ENCODE measurements around the gene A3GALT2.

Gene A3GALT2

DNA sequence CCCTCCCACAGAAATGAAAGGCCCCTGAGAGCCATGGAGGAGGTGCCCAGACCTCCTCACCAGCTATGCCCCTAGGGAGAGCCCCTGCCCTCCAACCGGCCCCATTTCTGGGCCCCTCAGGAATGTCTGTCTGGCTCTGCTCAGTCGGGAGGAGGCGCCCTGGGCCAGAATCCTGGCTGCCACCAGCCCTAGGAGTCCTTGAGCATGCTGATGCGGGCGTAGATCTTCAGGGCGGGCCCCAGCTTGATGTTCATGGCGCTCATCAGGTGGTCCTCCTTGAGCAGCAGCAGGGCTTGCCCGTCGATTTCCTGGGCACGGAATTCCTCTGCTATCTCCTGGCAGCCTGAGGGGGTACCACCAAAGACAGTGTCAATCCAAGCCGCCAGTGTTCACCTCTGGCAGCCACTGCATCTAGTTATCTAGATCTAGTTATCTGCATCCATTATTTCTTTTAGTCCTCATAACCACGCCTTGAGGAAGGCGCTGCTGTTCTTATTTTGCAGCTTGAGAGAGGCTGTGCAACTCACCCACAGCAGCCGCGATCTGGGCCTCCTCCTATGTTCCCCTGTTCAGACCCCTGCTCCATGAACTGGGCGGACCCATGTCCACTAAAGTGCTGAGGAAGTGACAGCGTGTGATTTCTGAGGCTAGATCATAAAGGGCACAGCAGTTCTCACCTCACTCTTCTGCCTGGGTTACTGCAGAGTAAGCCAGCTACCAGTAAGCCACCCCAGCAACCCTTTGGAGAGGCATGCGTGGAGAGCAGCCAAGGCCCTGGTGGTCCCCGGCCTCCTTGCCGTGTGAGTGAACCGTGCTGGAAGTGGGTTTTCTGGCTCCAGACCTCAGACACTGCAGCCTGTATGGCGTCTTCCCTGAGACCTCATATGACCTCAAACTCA is 4.0 kb upstream of the A3GALT2 start:
- H3K4me1 ChIP-seq (ENCODE audit: control insufficient read depth in 1 of 2, insufficient read depth in 2 of 2, low read length in 2 of 2), result peaks cover 0 to 5% of the 10 kb centered on the region in 2 donors
- no peak overlapping the region for H3K4me3 ChIP-seq (ENCODE audit: low read depth in 1 of 2, low read length in 2 of 2)
- peaks cover 57 to 75% of the 10 kb centered on the region in 2 donors for H3K36me3 ChIP-seq (ENCODE audit: control insufficient read depth in 1 of 2, insufficient read depth in 2 of 2, low read length in 2 of 2)
- H3K9me3 ChIP-seq (ENCODE audit: control insufficient read depth in 1 of 2, low read length in 2 of 2), result no peaks in the 10 kb centered on the region
- H3K9ac ChIP-seq (ENCODE audit: low read depth in 1 of 2, low read length in 2 of 2), result no peak overlapping the region
- no peaks in the 10 kb centered on the region for H3K27me3 ChIP-seq (ENCODE audit: control insufficient read depth in 1 of 2, insufficient read depth in 2 of 2, low read length in 2 of 2)
- no peak overlapping the region for H3K27ac ChIP-seq (ENCODE audit: low read depth, low read length)

DNA sequence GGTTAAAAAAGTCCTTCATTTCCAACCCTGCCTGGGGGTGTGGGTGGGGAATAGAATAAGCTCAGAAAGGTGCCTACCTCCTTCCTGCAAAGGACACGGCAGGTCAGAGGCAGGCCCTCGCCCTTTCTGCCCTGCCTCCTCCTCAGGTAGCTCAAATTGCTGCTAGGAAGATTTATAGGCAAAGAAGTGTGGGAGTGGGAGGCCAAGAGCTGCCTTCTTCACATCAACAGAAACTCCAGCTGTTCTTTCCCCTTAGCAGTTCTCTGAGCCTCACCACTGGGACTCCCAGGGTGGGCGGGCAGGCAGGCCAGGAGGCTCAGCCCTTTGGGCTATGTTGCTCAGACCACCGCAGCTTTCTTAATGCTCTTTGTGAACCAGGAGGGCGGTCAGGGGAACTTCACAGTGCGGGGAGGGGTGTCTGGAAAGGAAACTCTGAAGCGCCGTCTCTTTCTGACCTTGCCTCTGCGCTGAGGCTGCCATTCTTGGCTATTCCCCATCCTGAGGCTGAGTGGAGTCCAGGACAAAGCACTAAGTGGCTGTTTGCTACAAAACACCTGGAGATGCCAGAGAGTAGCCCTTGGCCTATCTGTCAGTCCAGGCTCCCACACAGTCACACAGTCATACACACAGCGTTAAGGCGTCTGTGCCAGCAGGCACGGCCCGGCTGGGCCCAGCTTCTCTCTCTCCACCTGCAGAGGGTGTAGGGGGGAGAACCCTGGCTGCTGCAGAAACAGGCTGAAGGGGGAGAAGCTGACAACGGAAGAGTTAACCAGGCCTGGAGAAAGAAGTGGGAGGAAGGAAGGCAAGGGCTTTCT is 3.0 kb upstream of the A3GALT2 start:
- H3K4me1 ChIP-seq (ENCODE audit: control insufficient read depth in 1 of 2, insufficient read depth in 2 of 2, low read length in 2 of 2), result peaks cover 0 to 5% of the 10 kb centered on the region in 2 donors
- no peak overlapping the region for H3K4me3 ChIP-seq (ENCODE audit: low read depth in 1 of 2, low read length in 2 of 2)
- H3K9ac ChIP-seq (ENCODE audit: low read depth in 1 of 2, low read length in 2 of 2), result no peak overlapping the region
- no peaks in the 10 kb centered on the region for H3K9me3 ChIP-seq (ENCODE audit: control insufficient read depth in 1 of 2, low read length in 2 of 2)
- H3K27me3 ChIP-seq (ENCODE audit: control insufficient read depth in 1 of 2, insufficient read depth in 2 of 2, low read length in 2 of 2), result no peaks in the 10 kb centered on the region
- H3K36me3 ChIP-seq (ENCODE audit: control insufficient read depth in 1 of 2, insufficient read depth in 2 of 2, low read length in 2 of 2), result peaks cover 47 to 64% of the 10 kb centered on the region in 2 donors
- no peak overlapping the region for H3K27ac ChIP-seq (ENCODE audit: low read depth, low read length)

DNA sequence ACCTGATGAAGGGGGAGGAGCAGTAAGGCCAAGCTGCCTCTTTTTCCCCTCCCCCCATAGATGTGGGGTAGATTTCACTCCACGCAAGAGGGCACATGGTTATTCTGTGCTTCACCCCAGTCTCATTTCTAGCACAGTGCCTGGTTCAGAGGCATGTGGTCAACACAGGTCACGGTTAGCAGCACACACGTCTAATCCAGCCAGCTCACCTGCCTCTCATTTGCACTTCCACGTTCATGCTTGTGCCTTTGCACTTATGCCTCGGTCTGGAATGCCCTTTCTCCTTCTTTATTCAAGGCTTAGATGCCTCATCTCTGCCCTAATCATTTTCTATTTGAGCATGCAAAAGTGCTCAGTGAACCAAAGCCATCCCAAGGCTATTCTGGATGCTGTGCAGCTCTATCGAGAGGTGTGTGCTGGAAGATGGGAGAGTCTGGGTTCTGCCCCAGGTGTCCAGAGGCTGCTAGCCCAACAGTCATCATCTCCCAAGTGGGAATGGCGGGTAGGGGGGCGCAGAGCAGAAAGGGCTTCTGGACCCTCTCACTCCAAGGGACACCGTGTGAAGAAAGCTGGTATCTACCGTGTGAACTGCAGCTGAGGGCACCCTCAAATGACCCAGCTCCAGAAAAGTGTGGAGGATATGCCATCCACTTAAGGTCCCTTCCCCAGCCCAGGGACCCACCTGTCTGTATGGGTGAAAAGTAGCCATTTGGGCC is 2.1 kb upstream of the A3GALT2 start:
- H3K4me3 ChIP-seq (ENCODE audit: low read depth in 1 of 2, low read length in 2 of 2), result no peak overlapping the region
- H3K36me3 ChIP-seq (ENCODE audit: control insufficient read depth in 1 of 2, insufficient read depth in 2 of 2, low read length in 2 of 2), result peaks cover 40 to 56% of the 10 kb centered on the region in 2 donors
- no peaks in the 10 kb centered on the region for H3K9me3 ChIP-seq (ENCODE audit: control insufficient read depth in 1 of 2, low read length in 2 of 2)
- no peaks in the 10 kb centered on the region for H3K27me3 ChIP-seq (ENCODE audit: control insufficient read depth in 1 of 2, insufficient read depth in 2 of 2, low read length in 2 of 2)
- H3K4me1 ChIP-seq (ENCODE audit: control insufficient read depth in 1 of 2, insufficient read depth in 2 of 2, low read length in 2 of 2), result peaks cover 0 to 4% of the 10 kb centered on the region in 2 donors
- H3K27ac ChIP-seq (ENCODE audit: low read depth, low read length), result no peak overlapping the region
- H3K9ac ChIP-seq (ENCODE audit: low read depth in 1 of 2, low read length in 2 of 2), result no peak overlapping the region

DNA sequence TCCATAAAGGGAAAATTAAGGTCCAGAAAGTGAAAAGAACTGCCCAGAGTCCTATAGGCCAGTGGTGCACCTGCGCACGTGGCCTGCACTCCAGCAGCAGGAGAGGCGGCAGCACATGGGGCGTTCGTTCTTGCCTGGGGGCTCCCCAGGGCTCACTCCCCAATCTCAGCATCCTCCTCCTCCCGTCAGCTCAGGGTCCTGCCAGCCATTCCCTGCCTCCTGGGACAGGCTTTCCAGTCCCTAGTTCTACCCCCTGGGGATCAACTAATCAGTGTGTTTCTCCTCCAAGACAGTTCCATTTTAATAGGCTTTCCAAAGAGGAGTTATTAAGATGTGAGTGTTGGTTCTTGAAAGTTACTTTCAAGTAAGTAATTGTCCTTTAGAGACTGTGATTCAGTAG is 1.2 kb upstream of the A3GALT2 start:
- Histone ChIP-seq H3K36me3 (ENCODE audit: control insufficient read depth in 1 of 2, insufficient read depth in 2 of 2, low read length in 2 of 2) (peaks cover 34 to 46% of the 10 kb centered on the region in 2 donors), H3K9ac (ENCODE audit: low read depth in 1 of 2, low read length in 2 of 2) (no peak overlapping the region), H3K27ac (ENCODE audit: low read depth, low read length) (no peak overlapping the region)

DNA sequence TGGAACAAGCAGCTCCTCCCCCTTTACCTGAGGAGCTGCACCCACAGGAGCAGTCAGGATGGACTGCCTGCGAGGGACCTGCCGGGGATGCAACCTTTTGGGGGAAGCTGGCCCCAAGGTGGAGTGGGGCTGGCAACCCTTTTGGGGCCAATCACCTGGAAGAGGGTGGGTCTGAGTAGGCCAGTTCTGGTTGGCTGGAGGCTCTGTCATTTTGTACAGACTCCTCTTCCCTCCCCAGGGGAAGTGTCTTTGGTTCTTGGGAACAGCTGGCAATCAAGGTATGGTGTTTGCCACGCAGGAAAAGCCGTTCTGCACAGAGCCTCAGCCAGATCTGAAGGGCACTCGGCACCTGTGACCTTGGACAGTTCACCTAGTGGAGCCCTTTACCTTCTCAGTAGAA is 280 bp upstream of the A3GALT2 start:
- no peaks in the 10 kb centered on the region for H3K9me3 ChIP-seq (ENCODE audit: control insufficient read depth in 1 of 2, low read length in 2 of 2)
- H3K9ac ChIP-seq (ENCODE audit: low read depth in 1 of 2, low read length in 2 of 2), result no peak overlapping the region
- H3K27me3 ChIP-seq (ENCODE audit: control insufficient read depth in 1 of 2, insufficient read depth in 2 of 2, low read length in 2 of 2), result no peaks in the 10 kb centered on the region
- no peaks in the 10 kb centered on the region for H3K4me1 ChIP-seq (ENCODE audit: control insufficient read depth in 1 of 2, insufficient read depth in 2 of 2, low read length in 2 of 2)
- peaks cover 31 to 37% of the 10 kb centered on the region in 2 donors for H3K36me3 ChIP-seq (ENCODE audit: control insufficient read depth in 1 of 2, insufficient read depth in 2 of 2, low read length in 2 of 2)
- no peak overlapping the region for H3K4me3 ChIP-seq (ENCODE audit: low read depth in 1 of 2, low read length in 2 of 2)
- H3K27ac ChIP-seq (ENCODE audit: low read depth, low read length), result no peak overlapping the region

More for the DNA sequence above, 1.2 kb upstream of the A3GALT2 start:
- Histone ChIP-seq H3K9me3 (ENCODE audit: control insufficient read depth in 1 of 2, low read length in 2 of 2) (no peaks in the 10 kb centered on the region), H3K27me3 (ENCODE audit: control insufficient read depth in 1 of 2, insufficient read depth in 2 of 2, low read length in 2 of 2) (no peaks in the 10 kb centered on the region), H3K4me1 (ENCODE audit: control insufficient read depth in 1 of 2, insufficient read depth in 2 of 2, low read length in 2 of 2) (no peaks in the 10 kb centered on the region), H3K4me3 (ENCODE audit: low read depth in 1 of 2, low read length in 2 of 2) (no peak overlapping the region)

DNA sequence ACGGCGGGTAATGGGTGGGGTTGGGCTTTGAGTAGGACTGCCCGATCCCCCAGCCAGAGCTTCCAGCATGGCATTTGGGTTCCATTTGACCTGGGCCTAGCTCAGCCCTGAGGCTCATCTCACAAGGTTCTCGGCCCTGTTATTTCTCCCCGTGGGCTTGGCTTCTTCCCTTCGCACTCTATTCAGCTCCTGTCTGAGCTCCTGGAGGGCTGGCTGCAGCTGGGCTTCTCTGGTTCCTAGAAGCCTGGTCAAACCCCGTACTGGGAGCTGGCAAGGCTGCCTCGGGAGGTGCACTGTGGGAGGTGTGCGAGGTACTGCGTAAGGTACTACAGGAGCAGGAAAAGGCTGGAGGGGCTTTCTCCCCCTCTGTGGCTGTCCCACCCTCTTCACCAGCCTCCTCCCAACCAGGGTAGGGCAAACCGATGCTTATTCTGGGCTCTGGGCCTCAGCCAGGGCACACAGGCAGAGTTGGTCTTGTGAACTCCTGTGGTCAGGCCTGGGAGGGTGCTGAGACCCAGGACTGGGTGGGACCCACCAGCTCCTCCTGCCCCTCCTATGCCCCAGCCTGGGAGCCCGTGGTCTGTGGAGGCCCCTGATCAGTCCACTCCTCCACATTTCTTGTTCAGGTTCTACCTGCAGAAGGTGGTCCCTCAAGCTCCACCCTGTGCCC is 814 bp downstream of the A3GALT2 start:
- no peak overlapping the region for H3K27ac ChIP-seq (ENCODE audit: low read depth, low read length)
- no peaks in the 10 kb centered on the region for H3K9me3 ChIP-seq (ENCODE audit: control insufficient read depth in 1 of 2, low read length in 2 of 2)
- no peak overlapping the region for H3K4me3 ChIP-seq (ENCODE audit: low read depth in 1 of 2, low read length in 2 of 2)
- no peaks in the 10 kb centered on the region for H3K4me1 ChIP-seq (ENCODE audit: control insufficient read depth in 1 of 2, insufficient read depth in 2 of 2, low read length in 2 of 2)
- peaks cover 22 to 26% of the 10 kb centered on the region in 2 donors for H3K36me3 ChIP-seq (ENCODE audit: control insufficient read depth in 1 of 2, insufficient read depth in 2 of 2, low read length in 2 of 2)
- H3K27me3 ChIP-seq (ENCODE audit: control insufficient read depth in 1 of 2, insufficient read depth in 2 of 2, low read length in 2 of 2), result no peaks in the 10 kb centered on the region
- no peak overlapping the region for H3K9ac ChIP-seq (ENCODE audit: low read depth in 1 of 2, low read length in 2 of 2)

DNA sequence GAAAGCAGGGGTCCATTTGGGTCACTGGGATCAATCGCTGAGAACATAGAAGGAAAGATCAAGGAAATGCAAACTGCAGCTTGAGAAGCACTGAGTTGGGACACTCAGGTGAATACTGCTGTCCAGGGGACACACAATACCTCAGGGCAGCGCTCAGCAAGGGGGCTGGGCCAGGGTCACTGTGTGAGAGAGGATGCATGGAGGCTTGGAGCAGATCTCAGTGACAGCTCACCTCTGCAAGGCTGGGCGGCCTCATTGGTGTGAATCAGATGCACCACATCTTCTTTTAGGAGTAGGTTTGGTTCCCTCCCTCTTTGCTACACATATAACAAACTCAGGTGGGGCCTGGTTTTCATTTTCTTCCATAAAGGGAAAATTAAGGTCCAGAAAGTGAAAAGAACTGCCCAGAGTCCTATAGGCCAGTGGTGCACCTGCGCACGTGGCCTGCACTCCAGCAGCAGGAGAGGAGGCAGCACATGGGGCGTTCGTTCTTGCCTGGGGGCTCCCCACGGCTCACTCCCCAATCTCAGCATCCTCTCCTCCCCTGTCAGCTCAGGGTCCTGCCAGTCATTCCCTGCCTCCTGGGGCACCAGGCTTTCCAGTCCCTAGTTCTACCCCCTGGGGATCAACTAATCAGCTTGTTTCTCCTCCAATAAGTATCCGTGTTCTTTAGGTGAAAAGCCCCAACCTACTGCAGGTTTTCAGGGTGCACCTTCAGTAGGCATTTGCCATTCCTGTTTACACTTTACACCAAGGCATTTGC is 1.5 kb downstream of the A3GALT2 start:
- no peak overlapping the region for H3K9ac ChIP-seq (ENCODE audit: low read depth in 1 of 2, low read length in 2 of 2)
- no peak overlapping the region for H3K4me3 ChIP-seq (ENCODE audit: low read depth in 1 of 2, low read length in 2 of 2)
- H3K27me3 ChIP-seq (ENCODE audit: control insufficient read depth in 1 of 2, insufficient read depth in 2 of 2, low read length in 2 of 2), result no peaks in the 10 kb centered on the region
- peaks cover 16 to 19% of the 10 kb centered on the region in 2 donors for H3K36me3 ChIP-seq (ENCODE audit: control insufficient read depth in 1 of 2, insufficient read depth in 2 of 2, low read length in 2 of 2)
- H3K27ac ChIP-seq (ENCODE audit: low read depth, low read length), result no peak overlapping the region
- H3K9me3 ChIP-seq (ENCODE audit: control insufficient read depth in 1 of 2, low read length in 2 of 2), result no peaks in the 10 kb centered on the region
- no peaks in the 10 kb centered on the region for H3K4me1 ChIP-seq (ENCODE audit: control insufficient read depth in 1 of 2, insufficient read depth in 2 of 2, low read length in 2 of 2)

DNA sequence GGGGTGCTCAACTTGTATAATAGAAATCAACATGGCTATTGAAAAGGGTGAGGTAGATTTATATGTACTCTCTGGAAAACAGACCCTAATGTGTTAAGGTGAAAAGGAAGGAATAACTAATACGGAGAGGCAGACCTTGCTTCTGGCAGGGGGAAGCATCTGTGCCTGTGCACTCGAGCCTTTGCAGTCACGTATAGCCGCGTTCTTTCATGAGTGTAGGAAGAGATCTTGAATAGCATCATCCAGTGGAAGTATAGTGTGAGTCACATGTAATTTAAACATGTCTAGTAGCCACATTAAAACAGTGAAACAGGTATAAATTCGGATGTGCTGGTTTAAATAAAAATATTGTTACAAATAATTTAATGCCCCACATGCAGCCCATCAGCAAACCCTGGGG is 3.0 kb downstream of the A3GALT2 start:
- Histone ChIP-seq H3K27me3 (ENCODE audit: control insufficient read depth in 1 of 2, insufficient read depth in 2 of 2, low read length in 2 of 2) (no peaks in the 10 kb centered on the region), H3K27ac (ENCODE audit: low read depth, low read length) (no peak overlapping the region), H3K9ac (ENCODE audit: low read depth in 1 of 2, low read length in 2 of 2) (no peak overlapping the region), H3K4me3 (ENCODE audit: low read depth in 1 of 2, low read length in 2 of 2) (no peak overlapping the region), H3K4me1 (ENCODE audit: control insufficient read depth in 1 of 2, insufficient read depth in 2 of 2, low read length in 2 of 2) (no peaks in the 10 kb centered on the region), H3K36me3 (ENCODE audit: control insufficient read depth in 1 of 2, insufficient read depth in 2 of 2, low read length in 2 of 2) (peaks cover 3 to 5% of the 10 kb centered on the region in 2 donors), H3K9me3 (ENCODE audit: control insufficient read depth in 1 of 2, low read length in 2 of 2) (no peaks in the 10 kb centered on the region)

DNA sequence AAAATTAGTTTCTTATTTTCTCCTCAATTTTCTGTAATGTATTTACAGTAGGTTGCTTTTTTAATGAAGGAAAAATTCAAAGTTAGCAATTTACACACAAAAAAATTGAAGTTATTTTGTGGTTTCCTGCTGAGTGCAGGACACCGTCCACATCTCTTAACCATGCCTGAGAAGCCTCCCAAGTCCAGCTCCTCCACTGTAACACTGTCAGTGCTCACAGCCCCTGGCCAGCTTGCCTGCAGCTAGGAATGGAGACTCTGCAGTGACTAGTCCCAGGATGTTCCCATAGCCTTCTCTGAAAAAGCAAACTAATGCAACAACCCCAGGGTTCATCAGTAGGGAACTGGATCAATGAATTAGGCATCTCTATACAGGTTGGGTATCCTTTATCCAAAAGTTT is 3.5 kb downstream of the A3GALT2 start:
- no peak overlapping the region for H3K4me3 ChIP-seq (ENCODE audit: low read depth in 1 of 2, low read length in 2 of 2)
- H3K4me1 ChIP-seq (ENCODE audit: control insufficient read depth in 1 of 2, insufficient read depth in 2 of 2, low read length in 2 of 2), result no peaks in the 10 kb centered on the region
- no peak overlapping the region for H3K27ac ChIP-seq (ENCODE audit: low read depth, low read length)
- H3K36me3 ChIP-seq (ENCODE audit: control insufficient read depth in 1 of 2, insufficient read depth in 2 of 2, low read length in 2 of 2), result no peaks in the 10 kb centered on the region
- no peaks in the 10 kb centered on the region for H3K27me3 ChIP-seq (ENCODE audit: control insufficient read depth in 1 of 2, insufficient read depth in 2 of 2, low read length in 2 of 2)
- no peaks in the 10 kb centered on the region for H3K9me3 ChIP-seq (ENCODE audit: control insufficient read depth in 1 of 2, low read length in 2 of 2)
- no peak overlapping the region for H3K9ac ChIP-seq (ENCODE audit: low read depth in 1 of 2, low read length in 2 of 2)
